HepG2 (cell line): Measurements from ENCODE around the gene SLC9B2. TPM values are rescaled to one million over a fixed set of nuclear protein-coding genes. Genes with fewer than 3 reads are reported as not detected.

ENCODE experiments used
- BHLHE40 ChIP-seq: IDR thresholded peaks from 2 replicates; pipeline ENCODE4 v1.6.1; 2011; ENCODE audit warnings: low read length, improper control_type of control experiment
- FOXJ3 ChIP-seq: sonication (generic); formaldehyde crosslinking; IDR thresholded peaks from 2 replicates; pipeline ENCODE4 v1.4.0; 2020; ENCODE audit warnings: missing genetic modification reagents, mild to moderate bottlenecking, borderline replicate concordance
- MAF1 ChIP-seq: sonication (generic); formaldehyde crosslinking; IDR thresholded peaks from 2 replicates; pipeline ENCODE4 v1.5.0; 2020; ENCODE audit warnings: missing genetic modification reagents, borderline replicate concordance
- MEF2D ChIP-seq: sonication (generic); formaldehyde crosslinking; IDR thresholded peaks from 2 replicates; pipeline ENCODE4 v1.5.1; 2020; ENCODE audit warnings: mild to moderate bottlenecking, missing genetic modification reagents
- PRPF4 ChIP-seq: fragments of 200-400 bp; formaldehyde crosslinking; IDR thresholded peaks from 2 replicates; pipeline ENCODE4 v1.6.1; 2016; ENCODE audit warnings: low read length, low read depth; ENCODE audit not compliant: poor library complexity, severe bottlenecking
- RARA ChIP-seq: IDR thresholded peaks from 2 replicates; pipeline ENCODE4 v1.6.1; 2016; ENCODE audit warnings: missing genetic modification reagents, missing compliant biosample characterization
- RNF2 ChIP-seq: fragments of 450-650 bp; conservative IDR thresholded peaks from 2 replicates; pipeline ENCODE4 v1.6.1; 2016; ENCODE audit warnings: low read depth
- SOX5 ChIP-seq: IDR thresholded peaks from 2 replicates; pipeline ENCODE4 v1.6.1; 2016; ENCODE audit warnings: borderline replicate concordance
- STAT5B ChIP-seq: sonication (generic); formaldehyde crosslinking; IDR thresholded peaks from 2 replicates; pipeline ENCODE4 v1.4.0; 2020; ENCODE audit warnings: missing genetic modification reagents
- XBP1 ChIP-seq: sonication (generic); formaldehyde crosslinking; IDR thresholded peaks from 2 replicates; pipeline ENCODE4 v1.5.0; 2020; ENCODE audit warnings: missing genetic modification reagents
- ZFAT ChIP-seq: sonication (generic); formaldehyde crosslinking; conservative IDR thresholded peaks from 2 replicates; pipeline ENCODE4 v1.8.1; 2023; ENCODE audit warnings: missing genetic modification reagents, inconsistent platforms
- polyA plus RNA-seq, 8 experiments: library from polyadenylated mRNA; depleted of rRNA in 3 of 8; stranded (reverse) in 7 of 8; unstranded in 1 of 8; fragments of >200 nt; fragmentation: Illumina TruSeq in 4 of 8; extraction: Trizol in 4 of 8; gene quantifications; 2 replicates each; pipeline versions ENCODE4 v1.2.1 to v1.2.3, GENCODE V29; 2011 to 2016; ENCODE audit warnings: low read depth in 4 of 8, missing spikeins in 1 of 8, mixed read lengths in 1 of 8; ENCODE audit not compliant: insufficient read depth in 1 of 8
- total RNA-seq, 5 experiments: library from RNA; depleted of rRNA; stranded (reverse); fragments of >200 nt; fragmentation: Illumina TruSeq; extraction: Trizol; gene quantifications; 2 replicates each; pipeline ENCODE4 v1.2.3, GENCODE V29; 2016; ENCODE audit warnings: low read depth in 1 of 5
- TF ChIP-seq, protein P1 (sequence below): sonication (generic); formaldehyde crosslinking; IDR thresholded peaks from 2 replicates; pipeline ENCODE4 v1.9.0; 2021; ENCODE audit warnings: missing genetic modification reagents, mild to moderate bottlenecking, borderline replicate concordance
- TF ChIP-seq, protein P2 (sequence below): sonication (generic); formaldehyde crosslinking; IDR thresholded peaks from 2 replicates; pipeline ENCODE4 v1.8.0; 2022; ENCODE audit warnings: missing genetic modification reagents, mild to moderate bottlenecking, inconsistent platforms, borderline replicate concordance
- TF ChIP-seq, protein P3 (sequence below): sonication (generic); formaldehyde crosslinking; IDR thresholded peaks from 2 replicates; pipeline ENCODE4 v1.4.0; 2020; ENCODE audit warnings: missing genetic modification reagents, borderline replicate concordance
- TF ChIP-seq, protein P4 (sequence below): sonication (generic); formaldehyde crosslinking; IDR thresholded peaks from 2 replicates; pipeline ENCODE4 v1.8.0; 2023; ENCODE audit warnings: mild to moderate bottlenecking, missing genetic modification reagents
- TF ChIP-seq, protein P5 (sequence below): sonication (generic); formaldehyde crosslinking; IDR thresholded peaks from 2 replicates; pipeline ENCODE4 v1.4.0; 2020; ENCODE audit warnings: mild to moderate bottlenecking, missing genetic modification reagents

The SLC9B2 gene
- total and polyA plus RNA-seq, 2 of the 13 experiments (the other 11 are each of a cell fraction or from before 2014, with no cell fraction given), result 23.5 to 38.5 TPM

DNA sequence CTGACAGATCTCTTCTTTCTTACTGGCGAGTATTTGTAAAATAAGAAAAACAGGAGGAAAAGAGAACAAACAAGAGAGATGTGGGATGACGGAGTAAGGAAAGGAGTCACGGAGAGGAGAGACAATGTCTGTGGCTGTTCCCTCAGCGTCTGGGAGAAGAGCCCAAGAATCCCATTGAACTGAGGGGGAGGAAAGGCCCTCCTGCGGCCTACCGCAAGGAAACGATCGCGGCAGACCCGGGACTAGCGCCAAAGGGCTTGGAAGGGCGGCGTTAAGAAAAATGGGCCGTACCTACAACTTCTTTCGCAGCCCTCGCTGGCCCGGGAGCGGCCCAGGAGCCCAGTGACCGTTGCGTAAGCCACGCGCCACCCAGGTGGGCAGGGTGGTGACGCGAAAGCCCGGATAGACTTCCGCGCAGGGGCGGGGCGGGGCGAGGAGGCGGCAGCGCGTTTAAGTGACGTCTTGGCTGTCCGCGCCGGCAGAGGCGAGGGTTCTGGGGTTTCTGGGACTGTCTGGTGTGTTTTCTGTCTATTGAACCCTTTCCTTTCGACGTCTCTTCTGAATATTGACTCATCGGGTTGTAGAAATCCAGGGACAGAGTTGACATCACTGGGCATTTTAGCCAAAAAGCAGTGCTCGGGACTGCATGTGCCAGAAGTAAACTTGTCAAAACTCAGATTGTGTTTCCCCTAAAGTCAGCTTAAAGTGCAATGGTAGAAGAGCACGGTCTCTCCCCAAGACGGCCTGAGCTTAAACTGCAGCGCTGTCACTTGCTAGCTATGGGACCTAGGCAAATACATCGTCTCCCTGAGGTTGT is 57.0 kb downstream of the SLC9B2 start, which contains the start of gene SLC9B1 (continued):
- TF ChIP-seq MEF2D (CRISPR knock-in tag) (no peak; the same call in 1 of the 2 replicates), XBP1 (no peak), ZFAT (CRISPR knock-in tag) (no peak), PRPF4 (no peak), FOXJ3 (no peak; the same call in 1 of the 2 replicates), RNF2 (0 out of 2 replicates have a peak, but pooled peaks have one; percentile 32), STAT5B (no peak), BHLHE40 (0 out of 2 replicates have a peak, but pooled peaks have one; percentile 3), MAF1 (CRISPR knock-in tag) (no peak), RARA (CRISPR knock-in tag) (0 out of 2 replicates have a peak, but pooled peaks have one; percentile 23), SOX5 (CRISPR knock-in tag) (peak; percentile 55; the same call in 1 of the 2 replicates)
- TF ChIP-seq, protein P1, sequence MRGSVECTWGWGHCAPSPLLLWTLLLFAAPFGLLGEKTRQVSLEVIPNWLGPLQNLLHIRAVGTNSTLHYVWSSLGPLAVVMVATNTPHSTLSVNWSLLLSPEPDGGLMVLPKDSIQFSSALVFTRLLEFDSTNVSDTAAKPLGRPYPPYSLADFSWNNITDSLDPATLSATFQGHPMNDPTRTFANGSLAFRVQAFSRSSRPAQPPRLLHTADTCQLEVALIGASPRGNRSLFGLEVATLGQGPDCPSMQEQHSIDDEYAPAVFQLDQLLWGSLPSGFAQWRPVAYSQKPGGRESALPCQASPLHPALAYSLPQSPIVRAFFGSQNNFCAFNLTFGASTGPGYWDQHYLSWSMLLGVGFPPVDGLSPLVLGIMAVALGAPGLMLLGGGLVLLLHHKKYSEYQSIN (CRISPR knock-in tag), result no peak
- TF ChIP-seq, protein P2, sequence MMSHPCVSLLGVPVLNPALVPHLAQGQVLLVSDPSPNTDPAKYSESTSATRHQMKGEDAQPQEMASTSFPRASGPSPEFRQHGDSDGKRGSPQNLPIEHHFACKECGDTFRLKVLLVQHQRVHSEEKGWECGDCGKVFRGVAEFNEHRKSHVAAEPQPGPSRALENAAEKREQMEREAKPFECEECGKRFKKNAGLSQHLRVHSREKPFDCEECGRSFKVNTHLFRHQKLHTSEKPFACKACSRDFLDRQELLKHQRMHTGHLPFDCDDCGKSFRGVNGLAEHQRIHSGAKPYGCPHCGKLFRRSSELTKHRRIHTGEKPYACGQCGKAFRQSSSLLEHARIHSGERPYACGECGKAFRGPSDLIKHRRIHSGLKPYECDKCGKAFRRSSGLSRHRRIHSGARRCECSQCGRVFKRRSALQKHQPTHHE (CRISPR knock-in tag), result no peak
- TF ChIP-seq, protein P3, sequence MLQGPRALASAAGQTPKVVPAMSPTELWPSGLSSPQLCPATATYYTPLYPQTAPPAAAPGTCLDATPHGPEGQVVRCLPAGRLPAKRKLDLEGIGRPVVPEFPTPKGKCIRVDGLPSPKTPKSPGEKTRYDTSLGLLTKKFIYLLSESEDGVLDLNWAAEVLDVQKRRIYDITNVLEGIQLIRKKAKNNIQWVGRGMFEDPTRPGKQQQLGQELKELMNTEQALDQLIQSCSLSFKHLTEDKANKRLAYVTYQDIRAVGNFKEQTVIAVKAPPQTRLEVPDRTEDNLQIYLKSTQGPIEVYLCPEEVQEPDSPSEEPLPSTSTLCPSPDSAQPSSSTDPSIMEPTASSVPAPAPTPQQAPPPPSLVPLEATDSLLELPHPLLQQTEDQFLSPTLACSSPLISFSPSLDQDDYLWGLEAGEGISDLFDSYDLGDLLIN (CRISPR knock-in tag), result no peak
- TF ChIP-seq, protein P4, sequence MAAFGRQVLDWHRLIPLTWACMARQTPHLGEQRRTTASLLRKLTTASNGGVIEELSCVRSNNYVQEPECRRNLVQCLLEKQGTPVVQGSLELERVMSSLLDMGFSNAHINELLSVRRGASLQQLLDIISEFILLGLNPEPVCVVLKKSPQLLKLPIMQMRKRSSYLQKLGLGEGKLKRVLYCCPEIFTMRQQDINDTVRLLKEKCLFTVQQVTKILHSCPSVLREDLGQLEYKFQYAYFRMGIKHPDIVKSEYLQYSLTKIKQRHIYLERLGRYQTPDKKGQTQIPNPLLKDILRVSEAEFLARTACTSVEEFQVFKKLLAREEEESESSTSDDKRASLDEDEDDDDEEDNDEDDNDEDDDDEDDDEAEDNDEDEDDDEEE (CRISPR knock-in tag), result no peak; the same call in 1 of the 2 replicates
- TF ChIP-seq, protein P5, sequence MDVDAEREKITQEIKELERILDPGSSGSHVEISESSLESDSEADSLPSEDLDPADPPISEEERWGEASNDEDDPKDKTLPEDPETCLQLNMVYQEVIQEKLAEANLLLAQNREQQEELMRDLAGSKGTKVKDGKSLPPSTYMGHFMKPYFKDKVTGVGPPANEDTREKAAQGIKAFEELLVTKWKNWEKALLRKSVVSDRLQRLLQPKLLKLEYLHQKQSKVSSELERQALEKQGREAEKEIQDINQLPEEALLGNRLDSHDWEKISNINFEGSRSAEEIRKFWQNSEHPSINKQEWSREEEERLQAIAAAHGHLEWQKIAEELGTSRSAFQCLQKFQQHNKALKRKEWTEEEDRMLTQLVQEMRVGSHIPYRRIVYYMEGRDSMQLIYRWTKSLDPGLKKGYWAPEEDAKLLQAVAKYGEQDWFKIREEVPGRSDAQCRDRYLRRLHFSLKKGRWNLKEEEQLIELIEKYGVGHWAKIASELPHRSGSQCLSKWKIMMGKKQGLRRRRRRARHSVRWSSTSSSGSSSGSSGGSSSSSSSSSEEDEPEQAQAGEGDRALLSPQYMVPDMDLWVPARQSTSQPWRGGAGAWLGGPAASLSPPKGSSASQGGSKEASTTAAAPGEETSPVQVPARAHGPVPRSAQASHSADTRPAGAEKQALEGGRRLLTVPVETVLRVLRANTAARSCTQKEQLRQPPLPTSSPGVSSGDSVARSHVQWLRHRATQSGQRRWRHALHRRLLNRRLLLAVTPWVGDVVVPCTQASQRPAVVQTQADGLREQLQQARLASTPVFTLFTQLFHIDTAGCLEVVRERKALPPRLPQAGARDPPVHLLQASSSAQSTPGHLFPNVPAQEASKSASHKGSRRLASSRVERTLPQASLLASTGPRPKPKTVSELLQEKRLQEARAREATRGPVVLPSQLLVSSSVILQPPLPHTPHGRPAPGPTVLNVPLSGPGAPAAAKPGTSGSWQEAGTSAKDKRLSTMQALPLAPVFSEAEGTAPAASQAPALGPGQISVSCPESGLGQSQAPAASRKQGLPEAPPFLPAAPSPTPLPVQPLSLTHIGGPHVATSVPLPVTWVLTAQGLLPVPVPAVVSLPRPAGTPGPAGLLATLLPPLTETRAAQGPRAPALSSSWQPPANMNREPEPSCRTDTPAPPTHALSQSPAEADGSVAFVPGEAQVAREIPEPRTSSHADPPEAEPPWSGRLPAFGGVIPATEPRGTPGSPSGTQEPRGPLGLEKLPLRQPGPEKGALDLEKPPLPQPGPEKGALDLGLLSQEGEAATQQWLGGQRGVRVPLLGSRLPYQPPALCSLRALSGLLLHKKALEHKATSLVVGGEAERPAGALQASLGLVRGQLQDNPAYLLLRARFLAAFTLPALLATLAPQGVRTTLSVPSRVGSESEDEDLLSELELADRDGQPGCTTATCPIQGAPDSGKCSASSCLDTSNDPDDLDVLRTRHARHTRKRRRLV (CRISPR knock-in tag), result no peak
